Bone marrow (tissue), 2 donors: ENCODE results near the gene FOXL2NB.

ENCODE experiments used
- DNase-seq, 2 donors: peaks; one replicate each; lab custom pipeline; 2025; lab: John Stamatoyannopoulos, UW

FOXL2NB gene

DNA sequence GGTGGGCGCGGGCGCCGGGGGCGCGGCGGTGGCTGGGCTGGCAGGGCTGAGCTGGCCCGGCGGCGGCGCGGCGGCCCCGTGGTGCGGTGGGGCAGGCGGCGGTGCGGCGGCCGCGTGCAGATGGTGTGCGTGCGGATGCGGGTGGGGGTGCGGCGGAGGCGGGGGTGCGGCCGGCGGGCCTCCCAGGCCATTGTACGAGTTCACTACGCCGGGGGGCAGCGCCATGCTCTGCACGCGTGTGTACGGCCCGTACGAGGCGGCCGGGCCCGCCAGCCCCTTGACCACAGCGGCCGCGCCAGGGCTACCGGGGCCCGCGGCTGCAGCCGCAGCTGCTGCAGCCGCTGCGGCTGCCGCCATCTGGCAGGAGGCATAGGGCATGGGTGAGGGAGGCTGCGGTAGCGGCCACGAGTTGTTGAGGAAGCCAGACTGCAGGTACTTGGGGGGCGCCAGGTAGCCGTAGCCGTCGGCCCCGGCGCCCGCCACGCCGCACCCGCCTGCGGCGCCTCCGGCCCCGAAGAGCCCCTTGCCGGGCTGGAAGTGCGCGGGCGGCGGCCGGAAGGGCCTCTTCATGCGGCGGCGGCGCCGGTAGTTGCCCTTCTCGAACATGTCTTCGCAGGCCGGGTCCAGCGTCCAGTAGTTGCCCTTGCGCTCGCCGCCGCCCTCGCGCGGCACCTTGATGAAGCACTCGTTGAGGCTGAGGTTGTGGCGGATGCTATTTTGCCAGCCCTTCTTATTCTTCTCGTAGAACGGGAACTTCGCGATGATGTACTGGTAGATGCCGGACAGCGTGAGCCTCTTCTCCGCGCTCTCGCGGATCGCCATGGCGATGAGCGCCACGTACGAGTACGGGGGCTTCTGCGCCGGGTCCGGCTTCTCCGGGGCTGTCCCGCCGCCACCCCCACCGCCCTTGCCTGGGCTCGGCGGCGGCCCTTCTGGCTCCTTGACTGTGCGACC, 1.0 kb upstream of the FOXL2NB start:
- peak in 1 of 2 donors; percentile 48 for DNase-seq

DNA sequence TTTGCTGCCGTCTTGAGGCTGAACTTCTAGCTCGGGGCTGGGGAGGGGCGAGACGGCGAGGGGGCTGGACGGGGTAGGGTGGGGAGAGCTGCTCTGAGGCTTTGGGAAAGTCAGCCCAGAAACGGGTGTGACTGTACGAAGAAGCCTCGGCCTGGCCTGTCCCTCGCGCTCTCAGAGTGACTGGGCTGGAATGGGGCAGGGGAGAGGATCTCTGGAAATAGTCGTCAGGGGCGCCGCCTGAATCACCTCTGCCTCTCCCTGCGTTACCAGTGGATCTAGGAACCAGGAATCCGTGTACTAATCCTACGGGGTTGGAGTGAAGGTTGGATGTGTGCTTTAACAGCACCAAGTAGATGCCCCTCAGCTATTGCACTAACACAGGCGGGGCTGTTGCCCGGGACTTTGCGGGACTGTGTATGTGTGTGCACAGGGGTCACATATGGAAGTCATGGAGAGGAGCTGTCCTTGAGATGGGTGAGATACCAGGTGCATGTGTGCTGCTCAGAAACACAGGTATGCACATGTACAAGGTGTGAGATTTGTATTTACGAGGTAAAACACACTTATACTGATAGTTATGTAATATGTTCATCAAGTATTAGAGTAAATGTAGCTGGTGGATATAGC, 591 bp downstream of the FOXL2NB start:
- no peak for DNase-seq

DNA sequence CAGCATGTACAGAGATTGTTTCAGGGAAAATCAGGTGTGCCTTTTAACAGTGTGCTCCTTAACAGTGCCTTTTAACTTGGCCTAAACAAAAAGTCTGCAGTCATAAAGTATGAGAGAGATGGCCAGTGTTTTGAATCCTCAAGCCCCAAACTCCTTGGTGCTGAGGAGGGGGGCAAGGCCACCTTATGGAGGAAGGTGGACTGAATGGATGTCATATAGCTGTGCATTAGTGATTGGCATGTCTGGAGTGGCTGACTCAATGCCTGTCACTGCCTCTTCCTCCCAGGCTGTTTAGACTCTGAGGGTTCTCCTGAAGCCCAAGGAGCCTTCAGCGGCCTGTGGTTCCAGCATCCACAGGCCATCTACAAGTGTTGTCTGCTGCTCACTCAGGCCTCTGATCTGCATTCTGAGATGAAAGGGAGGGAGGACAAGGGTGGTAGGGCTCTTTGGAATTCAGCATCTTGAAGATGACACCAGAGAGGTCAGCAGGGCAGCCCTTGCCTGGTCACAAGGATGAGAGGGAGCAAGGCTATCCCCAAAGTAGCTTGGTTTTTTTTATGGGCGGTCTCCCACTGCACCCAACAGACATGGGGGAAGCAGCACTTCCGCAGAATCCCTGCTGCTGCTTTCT, 1.5 kb downstream of the FOXL2NB start:
- no peak for DNase-seq

DNA sequence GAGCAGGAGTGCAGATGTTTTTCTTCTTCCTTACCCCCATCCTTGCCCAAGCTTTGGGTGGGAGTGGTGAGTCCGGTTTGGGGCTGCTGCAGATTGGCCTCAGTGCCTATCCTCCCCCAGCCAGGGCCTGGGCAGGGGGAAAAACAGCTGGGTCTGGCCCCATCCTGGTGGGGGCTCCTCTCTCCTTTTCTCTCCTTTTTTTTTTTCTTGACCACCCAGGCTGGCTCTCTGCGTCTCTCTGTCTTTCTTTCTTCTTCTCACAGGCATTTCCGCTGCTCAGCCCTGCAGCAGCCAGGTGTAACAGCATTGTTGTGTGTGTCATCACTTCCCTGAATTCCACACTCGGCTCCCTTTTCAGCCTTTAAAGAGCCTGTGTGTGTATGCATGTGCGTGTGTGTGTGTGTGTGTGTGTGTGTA, 2.0 kb downstream of the FOXL2NB start:
- no peak for DNase-seq

DNA sequence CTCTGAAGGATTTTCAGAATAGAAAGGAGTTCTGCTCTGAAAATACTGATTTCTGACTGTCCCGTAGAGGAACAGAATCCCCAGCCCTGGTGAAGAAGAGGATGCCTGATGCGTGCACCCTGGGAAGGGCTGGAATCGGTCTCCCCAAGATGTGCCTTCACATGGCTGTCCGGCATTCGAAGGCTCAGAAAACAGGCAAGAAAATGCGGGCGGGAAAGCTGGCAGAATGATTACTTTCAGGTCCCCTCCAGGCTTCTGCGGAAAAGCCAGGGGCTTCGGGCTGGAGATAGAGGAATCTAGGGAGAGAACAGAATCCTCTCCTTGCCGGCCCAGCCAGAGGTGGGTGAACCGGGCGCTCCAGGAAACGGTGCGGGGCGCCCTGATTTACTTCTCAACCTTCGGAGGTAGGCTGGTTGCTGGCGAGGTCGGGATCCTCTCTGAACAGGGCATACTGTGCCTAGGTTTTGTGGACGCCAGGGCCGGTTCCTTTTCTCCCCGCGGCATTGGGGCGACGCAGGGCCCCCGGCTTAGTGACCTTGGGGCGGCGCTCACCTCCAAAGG, 2.5 kb downstream of the FOXL2NB start:
- no peak for DNase-seq

DNA sequence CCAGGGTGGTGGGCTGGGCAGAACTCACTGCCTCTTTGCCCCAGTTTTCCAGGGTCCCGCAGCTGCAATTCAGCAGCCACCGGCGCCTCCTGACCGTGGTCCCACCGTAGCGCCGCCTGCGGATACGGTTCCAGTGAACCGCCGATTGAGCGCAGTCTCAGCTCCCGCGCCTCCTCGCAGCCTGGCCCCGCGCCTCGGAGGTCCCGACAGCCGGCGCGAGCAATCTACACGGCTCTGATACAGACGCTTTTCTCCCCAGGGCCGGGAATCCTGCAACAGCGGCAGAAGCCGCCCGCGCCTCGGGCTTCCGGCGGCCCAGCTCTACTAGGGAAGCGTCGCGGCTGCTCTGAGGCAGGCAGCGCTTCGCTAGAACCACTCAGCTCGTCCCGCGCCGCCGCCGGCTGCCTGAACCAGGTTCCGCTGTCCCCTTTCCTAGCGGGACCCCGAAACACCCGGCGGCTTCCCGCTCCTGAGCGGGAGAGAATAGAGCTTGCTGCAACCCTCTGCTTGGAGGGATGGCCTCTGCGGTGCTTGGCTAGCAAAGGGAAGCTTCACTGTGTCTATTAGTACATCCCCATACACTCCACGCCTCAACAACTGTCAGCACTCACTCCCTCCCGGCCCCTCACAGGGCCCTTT, 3.1 kb downstream of the FOXL2NB start:
- no peak for DNase-seq

DNA sequence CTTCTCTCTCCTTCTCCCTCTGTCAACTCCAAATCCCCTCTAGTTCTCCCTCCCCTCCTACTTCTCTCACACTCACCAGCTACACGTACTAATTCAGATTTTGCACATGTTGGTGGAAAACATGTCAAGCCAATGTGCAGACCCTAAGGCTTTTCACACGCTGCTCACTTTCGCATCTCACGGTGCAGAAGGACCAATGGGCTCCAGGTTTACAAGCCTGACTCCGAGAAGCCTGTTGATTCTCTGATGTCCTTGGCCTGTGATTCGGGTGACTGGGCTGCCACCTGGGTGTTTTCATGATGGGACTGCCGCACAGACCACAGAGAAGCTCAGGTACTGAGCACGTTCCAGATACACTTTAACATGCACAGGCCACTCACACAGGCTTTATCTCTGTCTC, 3.7 kb downstream of the FOXL2NB start:
- DNase-seq: no peak

DNA sequence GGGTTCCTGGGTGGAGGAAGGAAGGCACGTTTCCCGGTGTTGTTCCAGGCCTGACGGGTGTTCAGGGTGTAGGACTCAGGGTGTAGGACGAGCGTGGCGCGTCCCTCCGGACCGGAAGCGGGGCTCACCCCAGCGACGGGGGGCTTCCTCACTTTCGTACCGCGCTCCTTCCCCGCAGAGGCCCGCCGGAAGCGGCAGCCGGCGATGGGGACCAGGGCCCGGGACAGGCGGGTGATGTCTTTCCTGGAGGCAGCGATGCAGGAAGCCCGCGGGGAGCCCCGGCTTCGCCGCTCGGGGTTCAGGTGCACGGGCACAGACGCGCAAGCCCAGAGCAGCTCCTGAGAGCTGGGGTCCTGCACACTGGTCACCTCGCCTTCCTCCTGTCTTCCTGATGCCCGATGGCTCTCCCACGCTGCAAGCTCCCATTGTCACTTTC, 13.4 kb downstream of the FOXL2NB start:
- no peak for DNase-seq

DNA sequence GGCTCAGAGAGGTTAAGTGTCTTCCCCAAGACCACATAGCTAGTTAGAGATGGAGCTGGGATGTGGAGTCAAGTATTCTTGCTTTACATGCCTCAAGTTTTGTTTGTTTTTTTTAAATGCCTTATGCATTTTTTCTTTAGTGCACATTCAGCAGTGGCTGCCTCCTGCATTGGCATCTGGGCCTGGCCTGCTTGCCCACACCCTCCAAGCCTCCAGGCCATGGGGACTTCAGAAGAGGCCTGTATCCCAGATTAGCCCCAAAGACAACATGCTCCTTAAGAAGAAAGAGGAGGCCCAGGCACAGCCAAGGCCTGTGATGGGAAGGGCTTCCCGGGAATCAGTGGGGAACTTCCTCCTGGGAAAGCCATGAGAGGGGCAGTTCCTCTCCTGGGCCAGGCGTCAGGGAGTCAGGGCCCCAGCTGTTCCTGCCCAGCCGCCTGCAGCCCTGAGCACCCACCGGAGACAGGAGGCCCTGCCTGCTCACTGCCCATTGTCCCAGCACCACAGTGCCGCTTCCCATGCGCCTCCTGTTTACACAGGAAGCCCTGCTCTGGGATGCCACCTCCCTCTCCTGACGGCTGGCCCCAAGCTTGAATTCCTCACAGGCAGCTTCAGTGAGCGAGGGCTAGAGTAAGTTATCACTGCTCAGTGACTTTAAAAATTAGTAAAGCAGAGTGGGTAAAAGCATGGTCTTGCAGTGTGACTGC, 16.0 kb downstream of the FOXL2NB start:
- DNase-seq: no peak

DNA sequence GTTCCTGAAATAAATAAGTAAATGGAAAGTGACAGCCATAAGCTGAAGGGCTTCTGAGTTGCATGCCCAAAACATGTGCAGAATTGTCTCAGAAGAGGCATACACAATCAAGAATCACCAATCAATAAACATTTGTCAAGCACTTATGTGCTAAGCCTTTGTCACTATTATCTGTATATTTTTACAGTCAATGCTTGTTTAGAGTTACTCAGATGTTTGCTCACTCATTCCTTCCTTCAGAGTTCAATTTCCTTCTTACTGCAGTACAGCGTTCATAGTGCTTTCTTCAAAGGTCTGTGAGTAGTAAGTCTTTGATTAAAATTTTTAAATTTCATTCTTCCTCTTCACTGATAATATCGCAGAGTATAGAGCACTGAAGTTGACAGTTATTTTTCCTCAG, 17.2 kb downstream of the FOXL2NB start:
- no peak for DNase-seq

DNA sequence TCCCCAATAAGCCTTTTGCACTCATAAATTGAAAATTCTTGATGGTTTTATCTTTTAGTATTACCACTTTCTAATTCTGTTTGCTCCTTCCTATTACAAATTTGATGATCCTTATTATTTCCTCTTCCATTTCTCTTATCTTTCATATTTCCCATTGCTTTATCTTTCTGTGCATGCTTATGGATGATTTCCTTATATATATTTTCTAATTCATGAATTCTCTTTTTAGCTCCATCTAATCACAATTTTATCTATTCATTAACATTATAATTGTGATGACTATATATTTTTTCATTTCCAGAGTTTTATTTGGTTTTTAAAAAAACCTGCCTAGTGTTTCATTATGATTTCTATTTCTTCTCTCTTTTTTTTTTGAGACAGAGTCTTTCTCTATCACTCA, 17.9 kb downstream of the FOXL2NB start:
- no peak for DNase-seq

DNA sequence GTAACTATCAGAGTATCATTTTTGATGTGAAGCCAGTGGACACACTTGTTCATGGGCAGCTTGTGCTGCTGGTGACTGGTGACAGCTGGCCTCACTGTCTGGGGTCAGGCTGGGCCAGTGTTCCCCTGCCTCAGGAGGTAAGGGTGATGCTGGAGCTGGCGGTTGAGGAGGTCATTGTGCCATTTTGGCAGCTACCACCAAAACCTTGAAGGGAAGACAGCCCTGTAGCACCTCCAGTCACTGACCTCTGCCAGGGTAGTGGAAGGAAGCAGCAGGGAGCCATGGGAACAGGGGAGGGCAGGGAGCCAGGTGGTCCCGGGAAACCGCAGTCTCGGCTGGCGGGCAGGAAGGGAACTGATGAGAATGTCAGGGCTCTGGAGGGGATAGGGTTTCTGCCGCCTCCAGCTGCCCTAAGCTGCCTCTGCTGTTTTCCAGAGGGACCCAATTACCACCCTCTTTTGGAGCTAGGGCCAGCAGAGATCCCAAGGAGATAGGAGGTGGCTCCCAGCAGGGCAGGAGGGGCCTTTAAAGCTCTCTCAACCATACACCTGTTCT, 24.8 kb downstream of the FOXL2NB start:
- no peak for DNase-seq

DNA sequence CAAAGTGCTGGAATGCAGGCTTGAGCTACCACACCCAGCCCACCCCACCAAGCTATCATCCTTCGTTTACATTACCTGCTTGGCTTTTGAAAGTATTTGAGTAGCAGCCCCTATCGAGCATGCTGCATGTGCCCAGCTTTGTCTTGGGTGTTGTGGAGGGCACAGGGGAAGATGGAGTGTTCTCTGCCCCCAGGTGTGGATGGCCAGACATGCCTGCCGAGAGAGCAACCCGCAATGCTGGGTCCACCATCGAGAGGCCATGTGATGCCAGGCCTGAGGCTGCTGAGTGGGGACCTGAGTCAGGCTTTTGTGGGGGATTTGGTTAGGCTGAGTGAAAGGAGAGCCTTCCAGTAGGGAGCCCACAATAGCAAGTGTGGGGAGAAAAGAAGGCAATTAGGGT, 25.9 kb downstream of the FOXL2NB start:
- DNase-seq: no peak

DNA sequence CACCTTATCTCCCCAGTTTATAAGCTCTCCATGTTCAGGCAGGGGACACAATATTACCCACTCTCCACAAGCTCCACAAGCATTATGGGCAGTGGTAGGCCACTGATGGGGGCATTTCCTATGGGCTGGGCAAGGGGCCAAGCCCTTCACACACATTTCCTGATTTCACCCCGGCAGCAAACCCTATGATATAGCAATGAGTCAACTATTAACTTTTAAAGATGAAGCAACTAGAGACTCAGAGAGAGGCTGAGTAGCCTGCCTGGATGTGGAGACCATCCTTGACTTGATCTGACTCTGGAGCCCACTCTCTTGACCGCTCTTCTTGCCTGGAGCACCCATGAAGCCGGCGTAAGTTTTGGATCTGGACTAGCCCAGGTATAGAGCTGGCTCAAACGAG, 27.4 kb downstream of the FOXL2NB start:
- DNase-seq: no peak

DNA sequence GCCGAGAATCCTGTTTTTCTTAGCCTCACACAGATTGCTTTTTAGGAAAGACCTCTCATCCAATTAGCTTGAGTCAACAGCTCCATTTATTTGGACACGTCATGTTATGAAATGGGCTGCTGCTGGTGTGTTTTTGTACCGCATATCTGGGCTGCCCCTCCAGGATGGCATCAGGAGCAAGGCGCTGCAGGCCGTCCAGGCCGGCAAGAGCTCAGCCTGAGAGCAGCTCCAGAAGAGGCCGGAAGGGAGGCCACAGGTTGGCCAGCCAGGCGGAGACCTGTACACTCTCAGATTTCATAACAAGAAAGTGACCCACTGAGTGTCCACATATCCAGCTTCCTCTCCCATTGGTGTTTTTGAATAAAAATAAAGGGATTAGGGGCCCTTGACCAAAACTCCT, 28.3 kb downstream of the FOXL2NB start:
- no peak for DNase-seq

DNA sequence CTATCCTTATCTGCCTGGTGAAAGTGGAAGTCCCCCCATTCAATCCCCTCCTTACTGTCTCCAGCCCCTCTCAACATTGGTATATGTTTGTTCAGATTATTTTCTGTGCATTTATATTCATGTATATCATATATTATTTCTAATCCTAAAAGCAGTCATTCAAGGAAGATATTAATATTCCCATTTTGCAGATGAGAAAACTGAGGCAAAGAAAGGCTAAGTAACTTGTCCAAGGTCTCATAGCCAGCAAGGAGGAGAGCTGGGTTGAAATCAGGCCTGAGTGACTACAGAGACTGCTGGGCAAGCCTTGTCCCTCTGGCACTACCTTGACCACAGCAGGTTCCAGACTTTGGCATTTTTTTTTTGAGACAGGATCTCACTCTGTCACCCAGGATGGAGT, 29.0 kb downstream of the FOXL2NB start:
- DNase-seq: no peak

DNA sequence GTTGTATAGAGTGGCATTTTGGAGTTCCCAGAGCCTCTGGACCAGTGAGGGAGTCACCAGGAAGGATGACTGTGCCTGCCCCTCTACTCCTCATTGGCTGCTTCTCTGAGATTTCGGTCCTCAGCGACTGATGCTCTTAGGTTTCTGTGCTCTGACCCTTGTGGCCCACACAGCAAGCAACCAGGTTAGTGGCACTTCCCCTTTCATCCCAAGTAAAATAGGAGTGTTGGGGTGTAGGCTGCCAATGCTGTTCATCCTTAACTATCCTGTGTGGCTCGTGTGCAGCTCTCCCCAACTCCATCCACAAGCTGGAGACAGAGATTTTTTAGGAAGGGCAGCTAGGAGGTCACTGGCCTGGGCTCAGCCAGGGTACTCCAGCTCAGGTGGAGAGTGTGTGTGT, 37.8 kb downstream of the FOXL2NB start:
- no peak for DNase-seq

DNA sequence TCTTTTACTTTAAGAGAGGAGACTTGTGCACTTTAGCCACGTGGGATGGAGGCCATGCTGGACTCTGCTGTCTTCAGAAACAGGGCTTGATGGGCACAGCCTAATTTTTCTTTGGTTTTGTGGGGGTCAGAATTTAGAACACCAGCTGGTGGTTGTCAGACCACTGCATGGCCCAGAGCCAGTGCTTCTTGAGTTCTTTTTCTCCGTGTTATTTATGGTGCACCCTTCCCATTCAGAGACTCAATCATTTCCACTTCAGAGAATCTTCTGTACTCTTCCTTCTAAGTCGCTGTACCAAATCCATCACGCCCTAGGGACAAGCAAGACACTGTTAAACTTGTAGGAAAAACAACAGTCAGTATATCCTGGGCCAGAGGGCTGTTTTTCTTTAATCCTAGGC, 38.9 kb downstream of the FOXL2NB start:
- DNase-seq: no peak

DNA sequence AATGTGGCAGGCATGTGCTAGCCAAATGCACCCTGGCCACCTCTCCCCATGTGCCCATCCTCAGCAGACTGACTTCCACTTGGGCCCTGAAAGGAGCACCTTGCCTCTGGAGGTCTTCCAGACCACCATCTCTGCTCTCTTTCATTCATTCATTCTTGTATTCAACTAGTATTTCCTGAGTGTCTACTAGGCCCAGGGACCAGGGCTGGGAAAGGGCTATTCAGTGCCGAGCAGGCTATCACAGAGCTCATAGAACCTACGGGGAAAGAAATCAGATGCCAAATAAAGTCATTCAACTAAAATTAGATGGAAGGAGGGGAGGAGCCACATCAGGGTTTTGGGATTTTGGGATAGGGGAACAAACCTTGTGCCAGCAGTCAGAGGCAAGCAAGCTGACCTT, 40.2 kb downstream of the FOXL2NB start:
- no peak for DNase-seq

DNA sequence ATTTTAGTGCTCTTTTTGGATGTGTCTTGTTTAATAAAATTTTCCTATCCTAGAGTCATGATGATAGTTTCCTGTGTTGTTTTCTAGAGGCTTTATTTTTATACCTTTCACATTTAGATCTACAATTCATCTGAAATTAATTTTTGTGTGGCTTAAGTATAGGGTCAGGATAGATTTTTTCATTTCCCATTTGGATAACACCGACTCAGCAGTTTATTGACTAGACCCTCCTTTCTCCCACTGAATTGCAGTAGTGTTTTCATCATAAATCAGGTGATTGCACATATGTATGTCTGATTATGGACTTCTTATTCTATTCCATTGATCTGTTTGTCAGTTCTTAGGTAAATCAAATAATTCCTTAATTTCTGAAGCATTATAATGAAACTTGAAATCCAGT, 48.7 kb downstream of the FOXL2NB start:
- DNase-seq: no peak
